GDM1 (cell line): Measurements from ENCODE around the gene POU2F1.

Source experiments
- DNase-seq: peaks from one replicate; lab custom pipeline; 2025; lab: John Stamatoyannopoulos, UW

The POU2F1 gene

GRCh38 chr1:167442142-167442848 lies 221.6 kb downstream of the POU2F1 start:
- peak; percentile 63 for DNase-seq

- DNase-seq = no peak
These were observed 222.3 kb downstream of the POU2F1 start for GRCh38 chr1:167442854-167443565.

- DNase-seq = no peak
These were observed 223.1 kb downstream of the POU2F1 start for GRCh38 chr1:167443757-167444156.

- no peak for DNase-seq
These were observed 226.3 kb downstream of the POU2F1 start for GRCh38 chr1:167446966-167447365.

- DNase-seq = peak; percentile 55
These were observed 226.9 kb downstream of the POU2F1 start for GRCh38 chr1:167447521-167448136.

- no peak for DNase-seq
These were observed 230.2 kb downstream of the POU2F1 start for GRCh38 chr1:167450843-167451242.

- no peak for DNase-seq
These were observed 231.8 kb downstream of the POU2F1 start for GRCh38 chr1:167452483-167452882.

GRCh38 chr1:167453123-167453522 lies 232.4 kb downstream of the POU2F1 start:
- no peak for DNase-seq

GRCh38 chr1:167454304-167454893 lies 233.7 kb downstream of the POU2F1 start:
- no peak for DNase-seq

- DNase-seq = peak; percentile 49
These were observed 234.5 kb downstream of the POU2F1 start for GRCh38 chr1:167454894-167455785.

- no peak for DNase-seq
These were observed 235.2 kb downstream of the POU2F1 start for GRCh38 chr1:167455786-167456446.

- DNase-seq = no peak
These were observed 235.8 kb downstream of the POU2F1 start for GRCh38 chr1:167456524-167456923.

- no peak for DNase-seq
These were observed 236.2 kb downstream of the POU2F1 start for GRCh38 chr1:167456926-167457325.

- DNase-seq = no peak
These were observed 237.4 kb downstream of the POU2F1 start for GRCh38 chr1:167457936-167458584.

GRCh38 chr1:167460836-167461235 lies 240.2 kb downstream of the POU2F1 start:
- no peak for DNase-seq

- no peak for DNase-seq
These were observed 241.7 kb downstream of the POU2F1 start for GRCh38 chr1:167462341-167462740.

- DNase-seq = no peak
These were observed 242.4 kb downstream of the POU2F1 start for GRCh38 chr1:167463080-167463479.

- DNase-seq = no peak
These were observed 243.3 kb downstream of the POU2F1 start for GRCh38 chr1:167463875-167464575.

- no peak for DNase-seq
These were observed 244.3 kb downstream of the POU2F1 start for GRCh38 chr1:167465018-167465417.

GRCh38 chr1:167465743-167466142 lies 245.1 kb downstream of the POU2F1 start:
- no peak for DNase-seq
